Prostate gland (tissue), 2 donors: ENCODE results near the gene NTM. TPM values are rescaled to one million over a fixed set of nuclear protein-coding genes. Genes with fewer than 3 reads are reported as not detected.

Source experiments
- DNase-seq: peaks from one replicate; pipeline ENCODE4 v3.0.0-alpha.2; 2019; ENCODE audit warnings: low spot score
- H3K27ac ChIP-seq, 2 donors: fragments of 200-600 bp; sonication (generic); 2 replicates each; pipeline ENCODE4 v1.5.1; 2017 to 2019
- H3K27me3 ChIP-seq: fragments of 200-600 bp; sonication (generic); replicated peaks from 2 replicates; pipeline ENCODE4 v1.5.1; 2019; ENCODE audit not compliant: insufficient read depth
- H3K36me3 ChIP-seq, 2 donors: fragments of 200-600 bp; sonication (generic); 1 replicate in 1 of 2; 2 replicates in 1 of 2; pipeline versions ENCODE4 v1.5.1 to v1.8.1; 2017 to 2019
- H3K4me1 ChIP-seq: fragments of 200-600 bp; sonication (generic); replicated peaks from 2 replicates; pipeline ENCODE4 v1.5.1; 2019
- H3K4me3 ChIP-seq, 2 donors: fragments of 200-600 bp; sonication (generic); 2 replicates each; pipeline ENCODE4 v1.5.1; 2017 to 2019
- H3K9me3 ChIP-seq: fragments of 200-600 bp; sonication (generic); 2 replicates; pipeline ENCODE4 v1.5.1; 2017
- POLR2A ChIP-seq: fragments of 450-650 bp; IDR thresholded peaks from one replicate; pipeline ENCODE4 v1.6.1; 2016; ENCODE audit warnings: antibody characterized with exemption, mild to moderate bottlenecking
- POLR2AphosphoS5 ChIP-seq: sonication (generic); formaldehyde crosslinking; IDR thresholded peaks from one replicate; pipeline ENCODE4 v1.6.1; 2017; ENCODE audit warnings: antibody characterized with exemption
- WGBS: methylation state at CpG from one replicate; pipeline ENCODE4 v1.1.5; 2018; 5-methylcytosine and 5-hydroxymethylcytosine counted together
- intact Hi-C: fragments of 100-400 bp; cut with DNase I; formaldehyde crosslinking; loops from one replicate; pipeline ENCODE4 v1.14.2; 2022
- total RNA-seq, 2 donors: library from RNA; depleted of rRNA; stranded (reverse); fragments of >200 nt; gene quantifications; one replicate each; pipeline ENCODE4 v1.1.0, GENCODE V29; 2016
- TF ChIP-seq, protein P1 (sequence below), 4 experiments: fragments of 200-600 bp in 2 of 4; fragments of 450-650 bp in 2 of 4; sonication (generic) in 2 of 4; IDR thresholded peaks; 1 replicate in 3 of 4; 2 replicates in 1 of 4; pipeline ENCODE4 v1.5.1; 2016 to 2019; ENCODE audit warnings: antibody characterized with exemption in 4 of 4, mild to moderate bottlenecking in 2 of 4, moderate library complexity in 2 of 4

The NTM gene
- total RNA-seq, 2 donors from 2014 or later: 7.4 TPM; not detected in 1

DNA sequence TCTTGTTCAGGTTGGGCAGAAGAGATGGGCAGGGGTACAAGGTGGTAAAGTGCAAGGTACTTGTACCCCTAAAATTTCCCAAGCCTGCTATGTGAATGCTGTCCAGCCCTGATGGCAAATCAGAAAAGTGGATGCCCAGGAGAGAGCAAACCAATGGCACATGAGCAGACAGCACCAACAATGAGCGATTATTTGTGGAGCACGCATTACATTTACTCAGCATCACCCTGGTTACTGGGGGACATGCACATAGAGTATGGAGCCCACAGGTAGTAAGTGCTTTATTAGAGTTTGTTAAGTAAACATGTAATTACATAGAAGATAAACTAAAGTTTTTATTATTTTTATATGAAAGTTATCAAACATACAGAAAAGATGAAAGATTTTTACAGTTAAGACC, 165.7 kb downstream of the NTM start:
- no peak overlapping the region for H3K4me3 ChIP-seq
- intact Hi-C loops: no loop called here
- H3K9me3 ChIP-seq: no peaks in the 10 kb centered on the region
- TF ChIP-seq POLR2A: no peak
- TF ChIP-seq POLR2AphosphoS5: no peak
- TF ChIP-seq, protein P1, sequence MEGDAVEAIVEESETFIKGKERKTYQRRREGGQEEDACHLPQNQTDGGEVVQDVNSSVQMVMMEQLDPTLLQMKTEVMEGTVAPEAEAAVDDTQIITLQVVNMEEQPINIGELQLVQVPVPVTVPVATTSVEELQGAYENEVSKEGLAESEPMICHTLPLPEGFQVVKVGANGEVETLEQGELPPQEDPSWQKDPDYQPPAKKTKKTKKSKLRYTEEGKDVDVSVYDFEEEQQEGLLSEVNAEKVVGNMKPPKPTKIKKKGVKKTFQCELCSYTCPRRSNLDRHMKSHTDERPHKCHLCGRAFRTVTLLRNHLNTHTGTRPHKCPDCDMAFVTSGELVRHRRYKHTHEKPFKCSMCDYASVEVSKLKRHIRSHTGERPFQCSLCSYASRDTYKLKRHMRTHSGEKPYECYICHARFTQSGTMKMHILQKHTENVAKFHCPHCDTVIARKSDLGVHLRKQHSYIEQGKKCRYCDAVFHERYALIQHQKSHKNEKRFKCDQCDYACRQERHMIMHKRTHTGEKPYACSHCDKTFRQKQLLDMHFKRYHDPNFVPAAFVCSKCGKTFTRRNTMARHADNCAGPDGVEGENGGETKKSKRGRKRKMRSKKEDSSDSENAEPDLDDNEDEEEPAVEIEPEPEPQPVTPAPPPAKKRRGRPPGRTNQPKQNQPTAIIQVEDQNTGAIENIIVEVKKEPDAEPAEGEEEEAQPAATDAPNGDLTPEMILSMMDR (IDR thresholded peaks at IDR 0.05): no peak
- no peaks in the 10 kb centered on the region for H3K27me3 ChIP-seq
- WGBS: 71% methylated on average over 2 of the region's 2 CpGs
- no peak for DNase-seq
- H3K4me1 ChIP-seq: no peaks in the 10 kb centered on the region
- H3K36me3 ChIP-seq: no peaks in the 10 kb centered on the region
- no peak overlapping the region for H3K27ac ChIP-seq

GRCh38 chr11:131537196-131537595, 166.8 kb downstream of the NTM start:
- no peak overlapping the region for H3K4me3 ChIP-seq
- H3K27me3 ChIP-seq: no peaks in the 10 kb centered on the region
- no peaks in the 10 kb centered on the region for H3K4me1 ChIP-seq
- H3K36me3 ChIP-seq: no peaks in the 10 kb centered on the region
- no peak overlapping the region for H3K27ac ChIP-seq
- intact Hi-C loops: no loop called here
- no peak for DNase-seq
- H3K9me3 ChIP-seq: no peaks in the 10 kb centered on the region
- TF ChIP-seq, protein P1 (IDR thresholded peaks at IDR 0.05): no peak
- no peak for TF ChIP-seq POLR2AphosphoS5
- WGBS: 83% methylated on average over 7 of the region's 7 CpGs

GRCh38 chr11:131537748-131538147, 167.3 kb downstream of the NTM start:
- Histone ChIP-seq H3K4me3 (no peak overlapping the region), H3K27ac (no peak overlapping the region), H3K27me3 (no peaks in the 10 kb centered on the region), H3K9me3 (no peaks in the 10 kb centered on the region), H3K4me1 (no peaks in the 10 kb centered on the region), H3K36me3 (no peaks in the 10 kb centered on the region)
- TF ChIP-seq, protein P1 (IDR thresholded peaks at IDR 0.05): no peak
- no peak for TF ChIP-seq POLR2A
- no peak for TF ChIP-seq POLR2AphosphoS5
- WGBS: 15% methylated on average over 6 of the region's 6 CpGs
- no peak for DNase-seq
- intact Hi-C loops: no loop called here

- DNase-seq: no peak
- no peaks in the 10 kb centered on the region for H3K36me3 ChIP-seq
- H3K9me3 ChIP-seq: no peaks in the 10 kb centered on the region
- 61% methylated on average over 6 of the region's 6 CpGs for WGBS
- no peak overlapping the region for H3K4me3 ChIP-seq
- H3K27me3 ChIP-seq: no peaks in the 10 kb centered on the region
- H3K27ac ChIP-seq: no peak overlapping the region
- intact Hi-C loops: no loop called here
- H3K4me1 ChIP-seq: no peaks in the 10 kb centered on the region
- TF ChIP-seq, protein P1 (IDR thresholded peaks at IDR 0.05): no peak
- TF ChIP-seq POLR2A: no peak
- no peak for TF ChIP-seq POLR2AphosphoS5
These were observed 167.9 kb downstream of the NTM start for GRCh38 chr11:131538322-131538721.

- H3K9me3 ChIP-seq: no peaks in the 10 kb centered on the region
- H3K27ac ChIP-seq: no peak overlapping the region
- intact Hi-C loops: no loop called here
- 82% methylated on average over 3 of the region's 3 CpGs for WGBS
- H3K4me3 ChIP-seq: no peak overlapping the region
- H3K4me1 ChIP-seq: no peaks in the 10 kb centered on the region
- H3K36me3 ChIP-seq: no peaks in the 10 kb centered on the region
- DNase-seq: no peak
- no peak for TF ChIP-seq POLR2AphosphoS5
- no peak for TF ChIP-seq POLR2A
- TF ChIP-seq, protein P1 (IDR thresholded peaks at IDR 0.05): no peak
- H3K27me3 ChIP-seq: no peaks in the 10 kb centered on the region
These were observed 170.3 kb downstream of the NTM start for GRCh38 chr11:131540676-131541075.
